ENCODE data around the gene LAMA1.

LAMA1 gene

GRCh38 chr18:7139409-7139808, 21.8 kb upstream of the LAMA1 start:
- no peak overlapping the region for H3K27ac ChIP-seq (ENCODE audit: low read depth, low read length)
- no peaks in the 10 kb centered on the region for H3K36me3 ChIP-seq (ENCODE audit: control insufficient read depth, insufficient read depth, low read length)
- no peak overlapping the region for H3K9ac ChIP-seq (ENCODE audit: low read length)
- H3K4me1 ChIP-seq (ENCODE audit: control insufficient read depth, insufficient read depth, low read length) = no peaks in the 10 kb centered on the region
- no peak overlapping the region for H3K4me3 ChIP-seq (ENCODE audit: low read length)
- H3K27me3 ChIP-seq (ENCODE audit: control insufficient read depth, insufficient read depth, low read length) = no peaks in the 10 kb centered on the region

- H3K4me1 ChIP-seq (ENCODE audit: control insufficient read depth, insufficient read depth, low read length) = no peaks in the 10 kb centered on the region
- no peak overlapping the region for H3K9ac ChIP-seq (ENCODE audit: low read length)
- H3K27me3 ChIP-seq (ENCODE audit: control insufficient read depth, insufficient read depth, low read length) = no peaks in the 10 kb centered on the region
- H3K27ac ChIP-seq (ENCODE audit: low read depth, low read length) = no peak overlapping the region
- no peak overlapping the region for H3K4me3 ChIP-seq (ENCODE audit: low read length)
- H3K36me3 ChIP-seq (ENCODE audit: control insufficient read depth, insufficient read depth, low read length) = no peaks in the 10 kb centered on the region
Measured at GRCh38 chr18:7133181-7133580, 15.6 kb upstream of the LAMA1 start.

GRCh38 chr18:7132356-7133150, 15.0 kb upstream of the LAMA1 start:
- no peak overlapping the region for H3K4me3 ChIP-seq (ENCODE audit: low read length)
- H3K4me1 ChIP-seq (ENCODE audit: control insufficient read depth, insufficient read depth, low read length) = no peaks in the 10 kb centered on the region
- H3K9ac ChIP-seq (ENCODE audit: low read length) = no peak overlapping the region
- H3K27ac ChIP-seq (ENCODE audit: low read depth, low read length) = no peak overlapping the region
- no peaks in the 10 kb centered on the region for H3K36me3 ChIP-seq (ENCODE audit: control insufficient read depth, insufficient read depth, low read length)
- H3K27me3 ChIP-seq (ENCODE audit: control insufficient read depth, insufficient read depth, low read length) = no peaks in the 10 kb centered on the region

- Histone ChIP-seq H3K4me1 (ENCODE audit: control insufficient read depth, insufficient read depth, low read length) (no peaks in the 10 kb centered on the region), H3K36me3 (ENCODE audit: control insufficient read depth, insufficient read depth, low read length) (no peaks in the 10 kb centered on the region), H3K9ac (ENCODE audit: low read length) (no peak overlapping the region)
Measured at GRCh38 chr18:7122376-7122775, 4.8 kb upstream of the LAMA1 start.

GRCh38 chr18:7116792-7117389, 706 bp downstream of the LAMA1 start:
- no peaks in the 10 kb centered on the region for H3K36me3 ChIP-seq (ENCODE audit: control insufficient read depth, insufficient read depth, low read length)
- H3K4me3 ChIP-seq (ENCODE audit: low read length) = peak overlapping the region; percentile 38
- peaks cover 7% of the 10 kb centered on the region for H3K4me1 ChIP-seq (ENCODE audit: control insufficient read depth, insufficient read depth, low read length)
- H3K27ac ChIP-seq (ENCODE audit: low read depth, low read length) = no peak overlapping the region
- no peak overlapping the region for H3K9ac ChIP-seq (ENCODE audit: low read length)
- H3K27me3 ChIP-seq (ENCODE audit: control insufficient read depth, insufficient read depth, low read length) = no peaks in the 10 kb centered on the region

More at GRCh38 chr18:7122376-7122775, 4.8 kb upstream of the LAMA1 start:
- no peak overlapping the region for H3K4me3 ChIP-seq (ENCODE audit: low read length)
- H3K27me3 ChIP-seq (ENCODE audit: control insufficient read depth, insufficient read depth, low read length) = no peaks in the 10 kb centered on the region
- H3K27ac ChIP-seq (ENCODE audit: low read depth, low read length) = no peak overlapping the region

GRCh38 chr18:7116001-7116730, 1.4 kb downstream of the LAMA1 start:
- H3K36me3 ChIP-seq (ENCODE audit: control insufficient read depth, insufficient read depth, low read length) = no peaks in the 10 kb centered on the region
- no peak overlapping the region for H3K9ac ChIP-seq (ENCODE audit: low read length)
- H3K27ac ChIP-seq (ENCODE audit: low read depth, low read length) = no peak overlapping the region
- peak overlapping the region; percentile 38 for H3K4me3 ChIP-seq (ENCODE audit: low read length)
- no peaks in the 10 kb centered on the region for H3K27me3 ChIP-seq (ENCODE audit: control insufficient read depth, insufficient read depth, low read length)
- peaks cover 7% of the 10 kb centered on the region for H3K4me1 ChIP-seq (ENCODE audit: control insufficient read depth, insufficient read depth, low read length)

- peaks cover 5% of the 10 kb centered on the region for H3K27me3 ChIP-seq (ENCODE audit: control insufficient read depth, insufficient read depth, low read length)
- no peak overlapping the region for H3K4me3 ChIP-seq (ENCODE audit: low read length)
- H3K9ac ChIP-seq (ENCODE audit: low read length) = no peak overlapping the region
- no peaks in the 10 kb centered on the region for H3K36me3 ChIP-seq (ENCODE audit: control insufficient read depth, insufficient read depth, low read length)
- no peak overlapping the region for H3K27ac ChIP-seq (ENCODE audit: low read depth, low read length)
- peaks cover 7% of the 10 kb centered on the region for H3K4me1 ChIP-seq (ENCODE audit: control insufficient read depth, insufficient read depth, low read length)
Measured at GRCh38 chr18:7112936-7113335, 4.7 kb downstream of the LAMA1 start.

GRCh38 chr18:7111134-7111533, 6.5 kb downstream of the LAMA1 start:
- no peak overlapping the region for H3K4me3 ChIP-seq (ENCODE audit: low read length)
- H3K27me3 ChIP-seq (ENCODE audit: control insufficient read depth, insufficient read depth, low read length) = peaks cover 5% of the 10 kb centered on the region
- H3K27ac ChIP-seq (ENCODE audit: low read depth, low read length) = no peak overlapping the region
- peaks cover 3% of the 10 kb centered on the region for H3K4me1 ChIP-seq (ENCODE audit: control insufficient read depth, insufficient read depth, low read length)
- no peak overlapping the region for H3K9ac ChIP-seq (ENCODE audit: low read length)
- H3K36me3 ChIP-seq (ENCODE audit: control insufficient read depth, insufficient read depth, low read length) = no peaks in the 10 kb centered on the region

GRCh38 chr18:7105943-7106342, 11.7 kb downstream of the LAMA1 start:
- Histone ChIP-seq H3K27ac (ENCODE audit: low read depth, low read length) (no peak overlapping the region), H3K9ac (ENCODE audit: low read length) (no peak overlapping the region), H3K4me3 (ENCODE audit: low read length) (no peak overlapping the region), H3K36me3 (ENCODE audit: control insufficient read depth, insufficient read depth, low read length) (no peaks in the 10 kb centered on the region), H3K27me3 (ENCODE audit: control insufficient read depth, insufficient read depth, low read length) (peaks cover 5% of the 10 kb centered on the region), H3K4me1 (ENCODE audit: control insufficient read depth, insufficient read depth, low read length) (no peaks in the 10 kb centered on the region)

GRCh38 chr18:7105268-7105667, 12.3 kb downstream of the LAMA1 start:
- H3K4me1 ChIP-seq (ENCODE audit: control insufficient read depth, insufficient read depth, low read length) = no peaks in the 10 kb centered on the region
- peaks cover 5% of the 10 kb centered on the region for H3K27me3 ChIP-seq (ENCODE audit: control insufficient read depth, insufficient read depth, low read length)
- no peaks in the 10 kb centered on the region for H3K36me3 ChIP-seq (ENCODE audit: control insufficient read depth, insufficient read depth, low read length)
- no peak overlapping the region for H3K9ac ChIP-seq (ENCODE audit: low read length)
- H3K27ac ChIP-seq (ENCODE audit: low read depth, low read length) = no peak overlapping the region
- H3K4me3 ChIP-seq (ENCODE audit: low read length) = no peak overlapping the region

GRCh38 chr18:7104649-7105048, 12.9 kb downstream of the LAMA1 start:
- Histone ChIP-seq H3K4me1 (ENCODE audit: control insufficient read depth, insufficient read depth, low read length) (no peaks in the 10 kb centered on the region), H3K27me3 (ENCODE audit: control insufficient read depth, insufficient read depth, low read length) (peaks cover 4% of the 10 kb centered on the region), H3K9ac (ENCODE audit: low read length) (no peak overlapping the region), H3K27ac (ENCODE audit: low read depth, low read length) (no peak overlapping the region), H3K36me3 (ENCODE audit: control insufficient read depth, insufficient read depth, low read length) (no peaks in the 10 kb centered on the region), H3K4me3 (ENCODE audit: low read length) (no peak overlapping the region)

GRCh38 chr18:7102131-7102530, 15.5 kb downstream of the LAMA1 start:
- no peak overlapping the region for H3K4me3 ChIP-seq (ENCODE audit: low read length)
- no peaks in the 10 kb centered on the region for H3K36me3 ChIP-seq (ENCODE audit: control insufficient read depth, insufficient read depth, low read length)
- H3K27ac ChIP-seq (ENCODE audit: low read depth, low read length) = no peak overlapping the region
- no peaks in the 10 kb centered on the region for H3K4me1 ChIP-seq (ENCODE audit: control insufficient read depth, insufficient read depth, low read length)
- no peaks in the 10 kb centered on the region for H3K27me3 ChIP-seq (ENCODE audit: control insufficient read depth, insufficient read depth, low read length)
- H3K9ac ChIP-seq (ENCODE audit: low read length) = no peak overlapping the region

Measured in rectal smooth muscle tissue (tissue), 1 donor.